Measurements from ENCODE around the gene EPC2. TPM values are rescaled to one million over a fixed set of nuclear protein-coding genes. Genes with fewer than 3 reads are reported as not detected.

EPC2 gene
- total RNA-seq, 1 experiment from 2014 or later = 32.4 TPM

GRCh38 chr2:148634749-148635148, 9.8 kb upstream of the EPC2 start:
- H3K36me3 ChIP-seq (ENCODE audit: insufficient read depth, low read length, poor library complexity, severe bottlenecking) = no peaks in the 10 kb centered on the region
- no peak overlapping the region for H3K4me3 ChIP-seq (ENCODE audit: low read depth, low read length, poor library complexity, severe bottlenecking)
- POLR2A ChIA-PET (ENCODE audit: low non-redundant PET) = no interaction called here
- CTCF ChIA-PET = no interaction called here
- TF ChIP-seq CTCF (conservative IDR thresholded peaks at IDR 0.05; ENCODE audit: low read depth, low read length) = no peak
- TF ChIP-seq EZH2 (IDR thresholded peaks at IDR 0.05; ENCODE audit: borderline replicate concordance, low read depth, low read length, poor library complexity, severe bottlenecking) = no peak
- no peak overlapping the region for H3K27ac ChIP-seq (ENCODE audit: low read depth, low read length, poor library complexity, severe bottlenecking)
- H3K9me3 ChIP-seq (ENCODE audit: low read depth, low read length, poor library complexity, severe bottlenecking) = no peaks in the 10 kb centered on the region
- no peak for DNase-seq (ENCODE audit: low spot score)
- H3K4me1 ChIP-seq (ENCODE audit: insufficient read depth, low read length, poor library complexity, severe bottlenecking) = no peaks in the 10 kb centered on the region
- BruUV-seq (replicated peaks) = no TSS peak
- intact Hi-C loops (cut with micrococcal nuclease; ENCODE audit: unreplicated experiment) = no loop called here
- H3K27me3 ChIP-seq (replicated peaks; ENCODE audit: insufficient read depth, low read depth, low read length, poor library complexity) = no peaks in the 10 kb centered on the region

GRCh38 chr2:148638543-148638942, 6.0 kb upstream of the EPC2 start:
- no peak for TF ChIP-seq EZH2 (IDR thresholded peaks at IDR 0.05; ENCODE audit: borderline replicate concordance, low read depth, low read length, poor library complexity, severe bottlenecking)
- TF ChIP-seq CTCF (conservative IDR thresholded peaks at IDR 0.05; ENCODE audit: low read depth, low read length) = no peak
- POLR2A ChIA-PET (ENCODE audit: low non-redundant PET) = no interaction called here
- intact Hi-C loops (cut with micrococcal nuclease; ENCODE audit: unreplicated experiment) = no loop called here

GRCh38 chr2:148640767-148641166, 3.8 kb upstream of the EPC2 start:
- no peak overlapping the region for H3K27ac ChIP-seq (ENCODE audit: low read depth, low read length, poor library complexity, severe bottlenecking)
- no peaks in the 10 kb centered on the region for H3K9me3 ChIP-seq (ENCODE audit: low read depth, low read length, poor library complexity, severe bottlenecking)
- H3K4me1 ChIP-seq (ENCODE audit: insufficient read depth, low read length, poor library complexity, severe bottlenecking) = no peaks in the 10 kb centered on the region
- BruUV-seq (replicated peaks) = no TSS peak
- POLR2A ChIA-PET (ENCODE audit: low non-redundant PET) = no interaction called here
- DNase-seq (ENCODE audit: low spot score) = peak; percentile 22
- no peaks in the 10 kb centered on the region for H3K36me3 ChIP-seq (ENCODE audit: insufficient read depth, low read length, poor library complexity, severe bottlenecking)
- intact Hi-C loops (cut with micrococcal nuclease; ENCODE audit: unreplicated experiment) = loop anchor here (2.0 kb wide), 1 partner anchor 350 kb away; no protein-coding TSS in a partner anchor
- CTCF ChIA-PET = interaction anchor here (0.6 kb wide), 3 partner anchors 18 to 827 kb away, joined by 4 to 6 read pairs (median 4); no protein-coding TSS in a partner anchor
- no peak overlapping the region for H3K4me3 ChIP-seq (ENCODE audit: low read depth, low read length, poor library complexity, severe bottlenecking)
- no peaks in the 10 kb centered on the region for H3K27me3 ChIP-seq (replicated peaks; ENCODE audit: insufficient read depth, low read depth, low read length, poor library complexity)
- peak; percentile 47 for TF ChIP-seq CTCF (conservative IDR thresholded peaks at IDR 0.05; ENCODE audit: low read depth, low read length)
- no peak for TF ChIP-seq EZH2 (IDR thresholded peaks at IDR 0.05; ENCODE audit: borderline replicate concordance, low read depth, low read length, poor library complexity, severe bottlenecking)

More at GRCh38 chr2:148638543-148638942, 6.0 kb upstream of the EPC2 start:
- H3K4me3 ChIP-seq (ENCODE audit: low read depth, low read length, poor library complexity, severe bottlenecking) = no peak overlapping the region
- no peak for DNase-seq (ENCODE audit: low spot score)
- no peaks in the 10 kb centered on the region for H3K4me1 ChIP-seq (ENCODE audit: insufficient read depth, low read length, poor library complexity, severe bottlenecking)
- no peaks in the 10 kb centered on the region for H3K9me3 ChIP-seq (ENCODE audit: low read depth, low read length, poor library complexity, severe bottlenecking)
- no peak overlapping the region for H3K27ac ChIP-seq (ENCODE audit: low read depth, low read length, poor library complexity, severe bottlenecking)
- no peaks in the 10 kb centered on the region for H3K27me3 ChIP-seq (replicated peaks; ENCODE audit: insufficient read depth, low read depth, low read length, poor library complexity)
- no peaks in the 10 kb centered on the region for H3K36me3 ChIP-seq (ENCODE audit: insufficient read depth, low read length, poor library complexity, severe bottlenecking)
- no TSS peak for BruUV-seq (replicated peaks)
- CTCF ChIA-PET = no interaction called here
